ENCODE data around the gene DYNLT5.

Gene DYNLT5

GRCh38 chr1:66770694-66771093 is 18.4 kb downstream of the DYNLT5 start:
- H3K4me3 ChIP-seq (replicated peaks in 1 of 2; ENCODE audit: low read depth in 2 of 2, low read length in 2 of 2) = no peak overlapping the region
- DNase-seq (ENCODE audit: low read depth in 2 of 2) = no peak
- TF ChIP-seq, protein P1, sequence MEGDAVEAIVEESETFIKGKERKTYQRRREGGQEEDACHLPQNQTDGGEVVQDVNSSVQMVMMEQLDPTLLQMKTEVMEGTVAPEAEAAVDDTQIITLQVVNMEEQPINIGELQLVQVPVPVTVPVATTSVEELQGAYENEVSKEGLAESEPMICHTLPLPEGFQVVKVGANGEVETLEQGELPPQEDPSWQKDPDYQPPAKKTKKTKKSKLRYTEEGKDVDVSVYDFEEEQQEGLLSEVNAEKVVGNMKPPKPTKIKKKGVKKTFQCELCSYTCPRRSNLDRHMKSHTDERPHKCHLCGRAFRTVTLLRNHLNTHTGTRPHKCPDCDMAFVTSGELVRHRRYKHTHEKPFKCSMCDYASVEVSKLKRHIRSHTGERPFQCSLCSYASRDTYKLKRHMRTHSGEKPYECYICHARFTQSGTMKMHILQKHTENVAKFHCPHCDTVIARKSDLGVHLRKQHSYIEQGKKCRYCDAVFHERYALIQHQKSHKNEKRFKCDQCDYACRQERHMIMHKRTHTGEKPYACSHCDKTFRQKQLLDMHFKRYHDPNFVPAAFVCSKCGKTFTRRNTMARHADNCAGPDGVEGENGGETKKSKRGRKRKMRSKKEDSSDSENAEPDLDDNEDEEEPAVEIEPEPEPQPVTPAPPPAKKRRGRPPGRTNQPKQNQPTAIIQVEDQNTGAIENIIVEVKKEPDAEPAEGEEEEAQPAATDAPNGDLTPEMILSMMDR (IDR thresholded peaks at IDR 0.05; ENCODE audit: low read depth, low read length) = no peak

DNA sequence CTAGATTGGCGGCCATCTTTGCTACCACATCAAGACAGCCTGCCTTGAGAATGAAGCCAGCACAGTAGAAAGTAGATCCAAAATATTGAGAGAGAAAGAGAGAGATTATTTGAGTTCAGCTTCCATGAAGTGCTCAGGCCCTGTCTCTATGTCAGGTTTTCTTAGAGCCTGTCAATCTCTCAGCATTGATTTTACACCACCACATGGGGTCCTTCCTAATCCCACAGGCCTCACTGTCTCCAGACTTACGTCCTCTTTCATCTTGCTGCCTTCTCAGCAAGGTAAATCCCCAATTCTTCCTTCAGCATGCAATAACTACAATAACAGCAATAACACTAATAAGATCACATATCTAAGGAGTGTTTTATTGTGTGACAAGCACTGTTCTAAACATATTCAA is 21.0 kb downstream of the DYNLT5 start:
- TF ChIP-seq, protein P1 (IDR thresholded peaks at IDR 0.05; ENCODE audit: low read depth, low read length) = no peak
- H3K4me3 ChIP-seq (replicated peaks in 1 of 2; ENCODE audit: low read depth in 2 of 2, low read length in 2 of 2) = no peak overlapping the region
- DNase-seq (ENCODE audit: low read depth in 2 of 2) = no peak

DNA sequence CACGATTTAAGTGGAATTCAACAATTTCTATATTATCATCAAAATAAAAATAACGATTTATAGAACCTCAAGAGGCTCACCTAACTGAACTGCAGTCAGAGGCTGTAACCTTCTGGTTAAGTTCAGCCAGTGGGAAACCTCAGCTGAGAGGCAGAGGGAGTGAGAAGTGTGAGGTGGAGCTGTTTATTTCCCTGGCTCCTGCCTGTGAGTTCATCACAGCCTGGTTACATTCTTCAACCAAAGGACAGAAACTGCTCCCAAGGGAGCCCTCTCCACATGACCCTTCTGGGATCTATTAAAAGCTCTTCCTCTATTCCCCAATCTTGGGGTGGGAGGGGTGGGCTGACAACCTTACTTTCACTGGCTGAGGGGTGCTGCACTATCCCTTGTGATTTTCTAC is 22.2 kb downstream of the DYNLT5 start:
- no peak overlapping the region for H3K4me3 ChIP-seq (replicated peaks in 1 of 2; ENCODE audit: low read depth in 2 of 2, low read length in 2 of 2)
- TF ChIP-seq, protein P1 (IDR thresholded peaks at IDR 0.05; ENCODE audit: low read depth, low read length) = no peak
- DNase-seq (ENCODE audit: low read depth in 2 of 2) = no peak

GRCh38 chr1:66775646-66776045 is 23.4 kb downstream of the DYNLT5 start:
- no peak for DNase-seq (ENCODE audit: low read depth in 2 of 2)
- H3K4me3 ChIP-seq (replicated peaks in 1 of 2; ENCODE audit: low read depth in 2 of 2, low read length in 2 of 2) = no peak overlapping the region
- TF ChIP-seq, protein P1 (IDR thresholded peaks at IDR 0.05; ENCODE audit: low read depth, low read length) = no peak

GRCh38 chr1:66777831-66778230 is 25.6 kb downstream of the DYNLT5 start:
- no peak for DNase-seq (ENCODE audit: low read depth in 2 of 2)
- TF ChIP-seq, protein P1 (IDR thresholded peaks at IDR 0.05; ENCODE audit: low read depth, low read length) = no peak
- H3K4me3 ChIP-seq (replicated peaks in 1 of 2; ENCODE audit: low read depth in 2 of 2, low read length in 2 of 2) = no peak overlapping the region

DNA sequence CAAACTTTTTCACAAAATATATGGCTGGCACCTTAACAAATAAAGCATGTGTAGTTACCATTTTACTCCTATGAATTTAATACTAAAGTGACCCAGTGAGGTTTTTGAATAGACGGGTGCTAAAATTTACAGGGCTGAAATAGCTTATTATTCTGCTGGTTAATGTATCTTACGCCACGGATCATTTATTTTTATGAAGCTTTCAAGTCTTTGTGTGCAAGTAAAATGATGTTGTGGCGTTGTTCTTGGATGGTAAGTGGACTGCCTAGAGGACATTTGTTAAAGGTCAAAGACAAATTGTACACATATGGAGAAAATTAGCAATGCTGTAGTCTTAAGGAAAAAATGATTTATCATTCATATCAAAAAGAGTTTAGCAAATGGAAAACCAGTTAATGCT is 26.0 kb downstream of the DYNLT5 start:
- no peak for DNase-seq (ENCODE audit: low read depth in 2 of 2)
- TF ChIP-seq, protein P1 (IDR thresholded peaks at IDR 0.05; ENCODE audit: low read depth, low read length) = no peak
- no peak overlapping the region for H3K4me3 ChIP-seq (replicated peaks in 1 of 2; ENCODE audit: low read depth in 2 of 2, low read length in 2 of 2)

DNA sequence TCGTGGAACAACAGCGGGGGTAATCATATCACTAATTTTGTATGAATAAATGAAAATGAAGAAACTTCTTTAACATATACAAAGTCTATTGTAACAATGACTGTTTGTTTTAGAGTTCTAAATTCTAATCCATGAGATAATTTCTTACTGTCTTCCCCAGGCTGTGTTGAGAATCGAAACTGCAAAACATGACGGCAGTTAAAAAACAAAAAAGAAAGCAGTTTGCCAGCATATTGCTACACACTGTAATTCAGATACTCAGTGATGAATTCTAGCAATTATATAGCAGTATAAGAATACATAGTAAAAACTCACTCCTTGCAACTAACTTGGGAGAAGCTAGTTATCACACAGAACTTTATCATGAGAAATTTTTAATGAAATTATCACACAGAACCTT is 26.7 kb downstream of the DYNLT5 start:
- DNase-seq (ENCODE audit: low read depth in 2 of 2) = peak in 1 of 2 donors; percentile 4
- TF ChIP-seq, protein P1 (IDR thresholded peaks at IDR 0.05; ENCODE audit: low read depth, low read length) = no peak
- H3K4me3 ChIP-seq (replicated peaks in 1 of 2; ENCODE audit: low read depth in 2 of 2, low read length in 2 of 2) = no peak overlapping the region

Measured in cardiac fibroblast (primary cell).